ENCODE measurements around the gene HOXB4. TPM values are rescaled to one million over a fixed set of nuclear protein-coding genes. Genes with fewer than 3 reads are reported as not detected.

The HOXB4 gene
- total RNA-seq, 1 experiment from 2014 or later, result 5.2 TPM

GRCh38 chr17:48615047-48615962 is 37.2 kb upstream of the HOXB4 start, which contains the start of gene HOXB8:
Gene HOXB8 (minus strand): TSS chr17:48615292. CDS start chr17:48614704, 588 bp downstream.
- peak; percentile 63 for DNase-seq (ENCODE audit: low read depth)

- DNase-seq (ENCODE audit: low read depth), result peak; percentile 52
Observed at GRCh38 chr17:48613862-48614694, 35.9 kb upstream of the HOXB4 start.

- DNase-seq (ENCODE audit: low read depth), result peak; percentile 72
Observed at GRCh38 chr17:48612854-48613691, 34.9 kb upstream of the HOXB4 start.

GRCh38 chr17:48612456-48612853 is 34.3 kb upstream of the HOXB4 start:
- peak; percentile 57 for DNase-seq (ENCODE audit: low read depth)

GRCh38 chr17:48611681-48612455 is 33.7 kb upstream of the HOXB4 start:
- peak; percentile 72 for DNase-seq (ENCODE audit: low read depth)

GRCh38 chr17:48611213-48611612 is 33.1 kb upstream of the HOXB4 start:
- DNase-seq (ENCODE audit: low read depth), result peak; percentile 52

- peak; percentile 73 for DNase-seq (ENCODE audit: low read depth)
Observed at GRCh38 chr17:48610282-48611211, 32.4 kb upstream of the HOXB4 start, which contains the start of gene HOXB7. Gene HOXB7 (minus strand): TSS chr17:48611017. CDS start chr17:48610918, 99 bp downstream.

- no peak for DNase-seq (ENCODE audit: low read depth)
Observed at GRCh38 chr17:48609759-48610281, 31.7 kb upstream of the HOXB4 start.

- DNase-seq (ENCODE audit: low read depth), result no peak
Observed at GRCh38 chr17:48609033-48609432, 30.9 kb upstream of the HOXB4 start.

- DNase-seq (ENCODE audit: low read depth), result no peak
Observed at GRCh38 chr17:48608494-48608834, 30.3 kb upstream of the HOXB4 start.

GRCh38 chr17:48606892-48607614 is 28.9 kb upstream of the HOXB4 start:
- DNase-seq (ENCODE audit: low read depth), result no peak

- no peak for DNase-seq (ENCODE audit: low read depth)
Observed at GRCh38 chr17:48605991-48606891, 28.1 kb upstream of the HOXB4 start.

GRCh38 chr17:48605409-48605919 is 27.3 kb upstream of the HOXB4 start:
- peak; percentile 26 for DNase-seq (ENCODE audit: low read depth)

- peak; percentile 84 for DNase-seq (ENCODE audit: low read depth)
Observed at GRCh38 chr17:48604770-48605329, 26.7 kb upstream of the HOXB4 start, which contains the start of gene HOXB6. Gene HOXB6 (minus strand): TSS chr17:48604986. CDS start chr17:48598150, 6,836 bp downstream.

- DNase-seq (ENCODE audit: low read depth), result peak; percentile 89
Observed at GRCh38 chr17:48603959-48604769, 26.0 kb upstream of the HOXB4 start.
